Mucosa of descending colon (tissue), 3 donors: ENCODE data around the gene APH1B. TPM values are rescaled to one million over a fixed set of nuclear protein-coding genes. Genes with fewer than 3 reads are reported as not detected.
"Not testable (repeated sequence)": the region's sequence is repeated elsewhere in the genome, so short reads cannot be mapped to it uniquely, and the experiment has no call there.

Source experiments
- ATAC-seq: fragments of 200-7000 bp; cut with Tn5 transposase; one replicate; pipeline ENCODE4 v1.9.1; 2020; ENCODE audit warnings: mild to moderate bottlenecking, moderate library complexity
- DNase-seq, 3 donors: peaks; one replicate each; pipeline ENCODE4 v3.0.0-alpha.2; 2020
- H3K36me3 ChIP-seq: fragments of 200-600 bp; one replicate; pipeline ENCODE4 v1.8.0; 2021; ENCODE audit warnings: low read depth, mild to moderate bottlenecking
- H3K4me1 ChIP-seq: fragments of 200-600 bp; one replicate; pipeline ENCODE4 v1.8.0; 2021; ENCODE audit warnings: low read depth, mild to moderate bottlenecking
- H3K4me3 ChIP-seq: fragments of 200-600 bp; one replicate; pipeline ENCODE4 v1.8.0; 2021; ENCODE audit warnings: mild to moderate bottlenecking
- H3K9me3 ChIP-seq: fragments of 200-600 bp; one replicate; pipeline ENCODE4 v1.8.0; 2021; ENCODE audit warnings: mild to moderate bottlenecking
- CTCF ChIP-seq: fragments of 200-600 bp; IDR thresholded peaks from one replicate; pipeline ENCODE4 v1.8.0; 2022; ENCODE audit warnings: antibody characterized with exemption, mild to moderate bottlenecking
- intact Hi-C, 2 donors: fragments of 100-400 bp; cut with DNase I in 1 of 2; cut with micrococcal nuclease in 1 of 2; formaldehyde crosslinking; loops; one replicate each; pipeline versions ENCODE4 v1.11.0 to v1.11.1; 2022; cut with DNase I, micrococcal nuclease
- total RNA-seq, 3 donors: library from RNA; stranded (reverse); fragmentation: NEBNext Ultra II Directional in 2 of 3; extraction: Animal tissue kit (Norgen Biotek cat#: 25700) in 2 of 3; gene quantifications; one replicate each; pipeline versions ENCODE4 v1.2.1 to v1.2.4, GENCODE V29; 2021 to 2023
- donor health status: DM: no; HTN: no; CAD: no; lungs with moderate emphysema.
- donor health status: DM: no; HTN: no; CAD: no.
- donor health status: DM: no; HTN: yes; CAD: no.

APH1B gene
- total RNA-seq, 3 donors from 2014 or later, result 6.1 to 12.7 (median 11.4) TPM

- Histone ChIP-seq H3K36me3 (no peaks in the 10 kb centered on the region), H3K4me3 (no peak overlapping the region), H3K4me1 (no peaks in the 10 kb centered on the region), H3K9me3 (no peaks in the 10 kb centered on the region)
- ATAC-seq (no peak), DNase-seq (no peak)
- intact Hi-C loops, result no loop called here
- no peak for TF ChIP-seq CTCF
Measured at GRCh38 chr15:63314409-63314808, 37.0 kb downstream of the APH1B start.

- no peaks in the 10 kb centered on the region for H3K4me1 ChIP-seq
- no peak overlapping the region for H3K4me3 ChIP-seq
- no peak for TF ChIP-seq CTCF
- intact Hi-C loops, result loop anchor here in 1 of 2 donors (5.0 kb wide), 1 partner anchor 204 kb away; no protein-coding TSS in a partner anchor
- peak; percentile 14 for ATAC-seq
- DNase-seq, result peak in 1 of 3 donors; percentile 21
- no peaks in the 10 kb centered on the region for H3K36me3 ChIP-seq
- no peaks in the 10 kb centered on the region for H3K9me3 ChIP-seq
Measured at GRCh38 chr15:63318344-63318743, 40.9 kb downstream of the APH1B start.

GRCh38 chr15:63319065-63319464, 41.7 kb downstream of the APH1B start:
- no peak for DNase-seq
- H3K9me3 ChIP-seq, result no peaks in the 10 kb centered on the region
- no peaks in the 10 kb centered on the region for H3K36me3 ChIP-seq
- intact Hi-C loops, result loop anchor here in 1 of 2 donors (5.0 kb wide), 1 partner anchor 203 kb away; no protein-coding TSS in a partner anchor
- ATAC-seq, result peak; percentile 82
- TF ChIP-seq CTCF, result no peak
- no peaks in the 10 kb centered on the region for H3K4me1 ChIP-seq
- no peak overlapping the region for H3K4me3 ChIP-seq

GRCh38 chr15:63320446-63320845, 43.0 kb downstream of the APH1B start:
- ATAC-seq, intact Hi-C loops, H3K9me3 ChIP-seq, H3K36me3 ChIP-seq, DNase-seq, H3K4me3 ChIP-seq, H3K4me1 ChIP-seq: not testable (repeated sequence)

- H3K36me3 ChIP-seq, H3K4me1 ChIP-seq, H3K4me3 ChIP-seq, ATAC-seq, H3K9me3 ChIP-seq, DNase-seq, intact Hi-C loops: not testable (repeated sequence)
Measured at GRCh38 chr15:63320981-63321380, 43.6 kb downstream of the APH1B start.

GRCh38 chr15:63321462-63321861, 44.1 kb downstream of the APH1B start:
- intact Hi-C loops, result no loop called here
- no peaks in the 10 kb centered on the region for H3K9me3 ChIP-seq
- no peak overlapping the region for H3K4me3 ChIP-seq
- no peaks in the 10 kb centered on the region for H3K4me1 ChIP-seq
- ATAC-seq (peak; percentile 9), DNase-seq (peak in 1 of 3 donors; percentile 62)
- no peak for TF ChIP-seq CTCF
- no peaks in the 10 kb centered on the region for H3K36me3 ChIP-seq

GRCh38 chr15:63322541-63322940, 45.1 kb downstream of the APH1B start:
- ATAC-seq (no peak), DNase-seq (peak in 2 of 3 donors; percentile 47 to 57)
- no peaks in the 10 kb centered on the region for H3K9me3 ChIP-seq
- TF ChIP-seq CTCF, result no peak
- H3K4me3 ChIP-seq, result no peak overlapping the region
- H3K4me1 ChIP-seq, result no peaks in the 10 kb centered on the region
- intact Hi-C loops, result no loop called here
- no peaks in the 10 kb centered on the region for H3K36me3 ChIP-seq
